Lung (tissue), 12 donors: ENCODE measurements around the gene NRK. TPM values are rescaled to one million over a fixed set of nuclear protein-coding genes. Genes with fewer than 3 reads are reported as not detected.

Source experiments
- ATAC-seq: fragments of 200-7000 bp; cut with Tn5 transposase; one replicate; pipeline ENCODE4 v1.9.1; 2020; ENCODE audit warnings: moderate number of reproducible peaks; ENCODE audit not compliant: insufficient read depth, low FRiP score
- DNase-seq, 3 donors: peaks; one replicate each; pipeline ENCODE4 v3.0.0-alpha.2; 2013 to 2017
- H3K27ac ChIP-seq, 2 donors: one replicate each; pipeline ENCODE4 v1.5.1; 2013; ENCODE audit warnings: mild to moderate bottlenecking in 2 of 2, moderate library complexity in 2 of 2, control low read depth in 1 of 2, inconsistent platforms in 1 of 2, low read depth in 1 of 2, low read length in 1 of 2
- H3K27me3 ChIP-seq, 3 donors: one replicate each; pipeline ENCODE4 v1.5.1; 2013; ENCODE audit warnings: low read length in 2 of 3; ENCODE audit not compliant: control insufficient read depth in 3 of 3, insufficient read depth in 3 of 3
- H3K36me3 ChIP-seq, 4 donors: one replicate each; pipeline ENCODE4 v1.5.1; 2013; ENCODE audit warnings: low read length in 4 of 4, mild to moderate bottlenecking in 1 of 4, moderate library complexity in 1 of 4; ENCODE audit not compliant: control insufficient read depth in 4 of 4, insufficient read depth in 4 of 4
- H3K4me1 ChIP-seq, 5 donors: one replicate each; pipeline ENCODE4 v1.5.1; 2013; ENCODE audit warnings: low read length in 5 of 5, mild to moderate bottlenecking in 2 of 5, moderate library complexity in 1 of 5; ENCODE audit not compliant: control insufficient read depth in 5 of 5, insufficient read depth in 5 of 5
- H3K4me3 ChIP-seq: one replicate; pipeline ENCODE4 v1.5.1; 2013; ENCODE audit warnings: mild to moderate bottlenecking, control low read depth, moderate library complexity
- H3K9ac ChIP-seq, 2 donors: one replicate each; pipeline ENCODE4 v1.5.1; 2013; ENCODE audit warnings: low read length in 2 of 2, control low read depth in 1 of 2; ENCODE audit not compliant: insufficient read depth in 1 of 2
- H3K9me3 ChIP-seq, 4 donors: one replicate each; pipeline ENCODE4 v1.5.1; 2013; ENCODE audit warnings: low read length in 3 of 4, mild to moderate bottlenecking in 1 of 4, moderate library complexity in 1 of 4; ENCODE audit not compliant: control insufficient read depth in 4 of 4, insufficient read depth in 3 of 4
- CTCF ChIP-seq: IDR thresholded peaks from 2 replicates; pipeline ENCODE4 v1.5.1; 2012; ENCODE audit warnings: mild to moderate bottlenecking; ENCODE audit errors: control extremely low read depth, extremely low read depth
- WGBS, 2 donors: extraction: QIAGEN DNeasy Blood & Tissue Kit; methylation state at CpG; one replicate each; pipeline ENCODE4 v1.1.7; 2013; 5-methylcytosine and 5-hydroxymethylcytosine counted together
- polyA plus RNA-seq, 2 donors: library from polyadenylated mRNA; stranded (reverse); fragments of 200-250 nt; gene quantifications; one replicate each; pipeline ENCODE4 v1.2.1, GENCODE V29; 2013
- total RNA-seq, 2 donors: library from RNA; depleted of rRNA in 1 of 2; stranded (reverse); fragments of >200 nt in 1 of 2; gene quantifications; one replicate each; pipeline ENCODE4 v1.2.1, GENCODE V29; 2014 to 2021
- donor health status: control.
- donor health status: control.
- donor health status: Bipolar disorder and iron deficiency.
- donor health status: healthy.
- donor health status: DM: yes; HTN: yes; CAD: no.

NRK gene
- total and polyA plus RNA-seq, 4 donors = 0.12 to 12.2 (median 0.23) TPM

DNA sequence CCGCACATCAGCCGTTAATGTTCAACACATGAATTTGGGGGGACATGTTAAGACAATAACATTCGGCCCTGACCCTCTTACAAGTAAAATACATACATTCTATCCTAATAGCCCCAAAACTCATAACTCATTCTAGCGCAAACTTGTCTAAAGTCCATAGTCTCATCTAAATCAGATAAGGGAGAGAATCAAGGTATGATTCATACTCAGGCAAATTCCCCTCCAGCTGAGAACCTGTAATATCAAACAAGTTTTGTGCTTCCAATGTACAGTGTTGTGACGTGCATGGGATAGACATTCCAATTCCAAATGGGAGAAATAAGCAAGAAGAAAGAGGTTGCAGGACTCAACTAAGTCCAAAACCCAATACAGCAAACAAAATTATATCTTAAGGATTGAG, 147.1 kb downstream of the NRK start:
- no peak for TF ChIP-seq CTCF
- H3K36me3 ChIP-seq = no peaks in the 10 kb centered on the region
- DNase-seq (no peak), ATAC-seq (no peak)
- H3K9me3 ChIP-seq = no peaks in the 10 kb centered on the region
- H3K4me3 ChIP-seq = no peak overlapping the region
- H3K4me1 ChIP-seq = no peaks in the 10 kb centered on the region
- no peak overlapping the region for H3K9ac ChIP-seq
- WGBS, 2 donors = 79 to 89% methylated on average over 5 of the region's 5 CpGs
- H3K27me3 ChIP-seq = peaks cover 0 to 18% (median 6%) of the 10 kb centered on the region in 3 donors
- no peak overlapping the region for H3K27ac ChIP-seq

DNA sequence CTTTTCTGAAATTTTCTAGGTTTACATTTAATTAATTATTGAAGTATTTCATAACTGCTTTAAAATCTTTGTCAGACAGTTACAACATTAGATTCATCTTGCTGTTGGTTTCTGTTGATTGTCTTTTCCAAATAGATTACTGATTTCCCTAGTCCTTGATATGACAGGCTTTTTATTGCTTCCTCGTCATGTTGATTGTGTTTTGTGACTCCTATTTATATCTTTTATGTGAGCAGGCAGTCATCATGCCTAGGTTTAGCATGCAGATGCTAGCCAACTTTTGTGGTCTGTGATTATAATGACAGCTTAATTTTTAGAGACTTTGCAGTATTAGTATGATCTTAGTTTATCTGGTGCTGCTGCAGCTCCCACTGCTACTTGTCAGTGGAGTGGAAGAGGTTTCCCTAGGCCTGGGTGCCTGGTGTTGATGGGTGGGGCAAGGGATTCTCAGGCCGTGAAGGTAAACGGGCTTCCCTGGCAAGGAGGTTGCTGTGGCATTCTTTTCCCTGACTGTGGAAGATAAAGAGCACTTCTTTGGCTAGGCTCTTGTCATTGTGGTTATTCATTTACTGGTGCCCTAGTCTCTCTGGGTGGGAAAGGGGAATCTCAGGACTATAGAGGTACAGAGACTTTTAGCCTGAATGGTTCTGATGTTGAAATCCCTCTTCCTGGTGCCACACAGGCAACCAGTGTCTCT, 150.5 kb downstream of the NRK start:
- no peak for ATAC-seq
- 53 to 67% methylated on average over 3 of the region's 3 CpGs for WGBS, 2 donors
- Histone ChIP-seq H3K4me1 (no peaks in the 10 kb centered on the region), H3K9ac (no peak overlapping the region), H3K27me3 (peaks cover 0 to 21% (median 6%) of the 10 kb centered on the region in 3 donors), H3K27ac (no peak overlapping the region), H3K4me3 (no peak overlapping the region), H3K36me3 (no peaks in the 10 kb centered on the region), H3K9me3 (no peaks in the 10 kb centered on the region)
- no peak for TF ChIP-seq CTCF
- no peak for DNase-seq

GRCh38 chrX:105973387-105973739, 151.0 kb downstream of the NRK start:
- DNase-seq (no peak), ATAC-seq (no peak)
- Histone ChIP-seq H3K27me3 (peaks cover 0 to 21% (median 6%) of the 10 kb centered on the region in 3 donors), H3K4me1 (no peaks in the 10 kb centered on the region), H3K4me3 (no peak overlapping the region), H3K9ac (no peak overlapping the region), H3K9me3 (no peaks in the 10 kb centered on the region), H3K36me3 (no peaks in the 10 kb centered on the region), H3K27ac (no peak overlapping the region)
- 36 to 63% methylated on average over 3 of the region's 3 CpGs for WGBS, 2 donors
- TF ChIP-seq CTCF = no peak

DNA sequence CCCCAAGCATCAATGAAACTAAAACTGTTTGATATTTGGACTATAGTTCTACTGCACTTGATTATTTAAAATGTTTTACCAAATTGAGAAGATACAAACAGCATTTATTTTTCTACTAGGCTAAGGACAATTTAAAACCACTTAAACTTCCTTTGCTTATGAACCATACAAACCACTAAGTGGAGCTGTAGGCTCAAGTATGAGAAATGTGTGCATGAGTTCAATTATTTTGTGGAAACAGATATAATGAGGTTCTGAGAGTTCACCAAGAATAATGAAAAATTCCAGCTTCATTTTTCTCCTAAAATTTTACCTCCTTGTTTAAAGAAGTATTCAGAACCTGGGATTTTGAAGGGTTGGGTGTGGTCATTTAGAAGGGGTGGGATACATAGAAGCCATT, 153.0 kb downstream of the NRK start:
- no peak overlapping the region for H3K4me3 ChIP-seq
- no peaks in the 10 kb centered on the region for H3K9me3 ChIP-seq
- peak in 2 of 3 donors; percentile 9 to 35 for DNase-seq
- no peak overlapping the region for H3K27ac ChIP-seq
- no peaks in the 10 kb centered on the region for H3K4me1 ChIP-seq
- no peak for TF ChIP-seq CTCF
- H3K36me3 ChIP-seq = no peaks in the 10 kb centered on the region
- no peak overlapping the region for H3K9ac ChIP-seq
- peaks cover 0 to 22% (median 6%) of the 10 kb centered on the region in 3 donors for H3K27me3 ChIP-seq
- no peak for ATAC-seq
